Lower leg skin (tissue), 3 donors: ENCODE data around the gene SYT5.

Experiments used
- POLR2A ChIP-seq, 2 donors: fragments of 450-650 bp; IDR thresholded peaks; one replicate each; pipeline ENCODE4 v1.6.1; 2016 to 2017; ENCODE audit warnings: antibody characterized with exemption in 2 of 2, mild to moderate bottlenecking in 1 of 2, moderate library complexity in 1 of 2
- TF ChIP-seq, protein P1 (sequence below), 3 donors: fragments of 450-650 bp; IDR thresholded peaks; one replicate each; pipeline ENCODE4 v1.5.1; 2016; ENCODE audit warnings: antibody characterized with exemption in 3 of 3, mild to moderate bottlenecking in 3 of 3, moderate library complexity in 2 of 3

DNA sequence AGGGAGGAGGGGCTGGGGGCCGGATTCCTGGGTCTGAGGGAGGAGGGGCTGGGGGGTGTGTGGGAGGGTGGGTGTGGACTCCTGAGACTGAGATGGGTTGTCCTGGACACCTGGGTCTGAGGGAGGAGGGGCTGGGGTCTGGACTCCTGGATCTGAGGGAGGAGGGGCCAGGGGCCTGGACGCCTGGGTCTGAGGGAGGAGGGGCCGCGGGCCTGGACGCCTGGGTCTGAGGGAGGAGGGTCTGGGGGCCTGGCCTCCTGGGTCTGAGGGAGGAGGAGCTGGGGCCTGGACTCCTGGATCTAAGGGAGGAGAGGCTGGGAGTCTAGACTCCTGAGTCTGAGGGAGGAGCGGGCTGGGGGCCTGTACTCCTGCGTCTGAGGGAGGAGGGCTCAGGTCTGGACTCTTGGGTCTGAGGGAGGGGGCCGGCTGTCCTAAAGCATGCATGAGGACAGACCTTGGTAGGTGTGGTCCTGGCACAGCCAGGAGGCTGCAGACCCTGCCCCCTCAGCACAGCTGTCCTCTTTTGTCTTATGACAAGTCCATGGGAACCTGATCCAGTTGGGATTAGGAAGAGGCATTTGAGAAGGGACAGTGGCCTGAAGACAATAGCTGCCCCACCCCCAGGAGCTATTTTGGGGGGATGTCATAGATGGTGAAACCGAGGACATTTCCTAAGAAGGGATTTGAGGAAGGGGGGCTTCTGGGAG lies 32.4 kb downstream of the SYT5 start:
- no peak for TF ChIP-seq POLR2A (IDR thresholded peaks at IDR 0.05)
- TF ChIP-seq, protein P1, sequence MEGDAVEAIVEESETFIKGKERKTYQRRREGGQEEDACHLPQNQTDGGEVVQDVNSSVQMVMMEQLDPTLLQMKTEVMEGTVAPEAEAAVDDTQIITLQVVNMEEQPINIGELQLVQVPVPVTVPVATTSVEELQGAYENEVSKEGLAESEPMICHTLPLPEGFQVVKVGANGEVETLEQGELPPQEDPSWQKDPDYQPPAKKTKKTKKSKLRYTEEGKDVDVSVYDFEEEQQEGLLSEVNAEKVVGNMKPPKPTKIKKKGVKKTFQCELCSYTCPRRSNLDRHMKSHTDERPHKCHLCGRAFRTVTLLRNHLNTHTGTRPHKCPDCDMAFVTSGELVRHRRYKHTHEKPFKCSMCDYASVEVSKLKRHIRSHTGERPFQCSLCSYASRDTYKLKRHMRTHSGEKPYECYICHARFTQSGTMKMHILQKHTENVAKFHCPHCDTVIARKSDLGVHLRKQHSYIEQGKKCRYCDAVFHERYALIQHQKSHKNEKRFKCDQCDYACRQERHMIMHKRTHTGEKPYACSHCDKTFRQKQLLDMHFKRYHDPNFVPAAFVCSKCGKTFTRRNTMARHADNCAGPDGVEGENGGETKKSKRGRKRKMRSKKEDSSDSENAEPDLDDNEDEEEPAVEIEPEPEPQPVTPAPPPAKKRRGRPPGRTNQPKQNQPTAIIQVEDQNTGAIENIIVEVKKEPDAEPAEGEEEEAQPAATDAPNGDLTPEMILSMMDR (IDR thresholded peaks at IDR 0.05): no peak
